NB4 (cell line): Measurements from ENCODE around the gene GSDMA.
"Not testable (repeated sequence)": the region's sequence is repeated elsewhere in the genome, so short reads cannot be mapped to it uniquely, and the experiment has no call there.

ENCODE experiments used
- DNase-seq: peaks from one replicate; pipeline ENCODE4 v3.0.0; 2010; ENCODE audit warnings: low read depth
- H3K4me3 ChIP-seq: one replicate; pipeline ENCODE4 v1.5.1; 2011; ENCODE audit warnings: mild to moderate bottlenecking, low read depth, low read length, moderate library complexity
- MYC ChIP-seq: IDR thresholded peaks from 2 replicates; pipeline ENCODE4 v1.6.1; 2011; ENCODE audit warnings: low read depth, low read length
- POLR2A ChIP-seq: IDR thresholded peaks from 2 replicates; pipeline ENCODE4 v1.6.1; 2011; ENCODE audit warnings: mild to moderate bottlenecking; ENCODE audit not compliant: insufficient read length; ENCODE audit errors: extremely low read depth
- TF ChIP-seq, protein P1 (sequence below): IDR thresholded peaks from one replicate; pipeline ENCODE4 v1.5.1; 2012; ENCODE audit warnings: low read depth, low read length
- TF ChIP-seq, protein P2 (sequence below): IDR thresholded peaks from 2 replicates; pipeline ENCODE4 v1.6.1; 2011; ENCODE audit warnings: low read depth, low read length

The GSDMA gene

DNA sequence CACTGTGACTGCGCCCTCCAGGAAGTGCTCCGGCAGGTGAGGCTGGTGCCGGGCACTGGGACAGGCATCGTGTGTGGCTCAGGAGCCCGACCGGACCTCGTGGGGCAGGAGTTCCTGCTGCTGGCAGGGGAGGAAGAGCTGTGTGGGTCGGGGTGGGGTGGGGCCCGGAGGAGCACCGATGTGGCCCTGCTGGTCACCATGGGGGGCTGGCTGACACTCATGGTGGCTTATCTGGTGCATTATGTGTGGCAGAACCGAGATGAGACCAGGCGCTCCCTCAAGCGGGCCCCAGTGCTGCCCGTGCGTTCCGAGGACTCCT, 18.5 kb upstream of the GSDMA start:
- no peak for DNase-seq
- TF ChIP-seq, protein P1, sequence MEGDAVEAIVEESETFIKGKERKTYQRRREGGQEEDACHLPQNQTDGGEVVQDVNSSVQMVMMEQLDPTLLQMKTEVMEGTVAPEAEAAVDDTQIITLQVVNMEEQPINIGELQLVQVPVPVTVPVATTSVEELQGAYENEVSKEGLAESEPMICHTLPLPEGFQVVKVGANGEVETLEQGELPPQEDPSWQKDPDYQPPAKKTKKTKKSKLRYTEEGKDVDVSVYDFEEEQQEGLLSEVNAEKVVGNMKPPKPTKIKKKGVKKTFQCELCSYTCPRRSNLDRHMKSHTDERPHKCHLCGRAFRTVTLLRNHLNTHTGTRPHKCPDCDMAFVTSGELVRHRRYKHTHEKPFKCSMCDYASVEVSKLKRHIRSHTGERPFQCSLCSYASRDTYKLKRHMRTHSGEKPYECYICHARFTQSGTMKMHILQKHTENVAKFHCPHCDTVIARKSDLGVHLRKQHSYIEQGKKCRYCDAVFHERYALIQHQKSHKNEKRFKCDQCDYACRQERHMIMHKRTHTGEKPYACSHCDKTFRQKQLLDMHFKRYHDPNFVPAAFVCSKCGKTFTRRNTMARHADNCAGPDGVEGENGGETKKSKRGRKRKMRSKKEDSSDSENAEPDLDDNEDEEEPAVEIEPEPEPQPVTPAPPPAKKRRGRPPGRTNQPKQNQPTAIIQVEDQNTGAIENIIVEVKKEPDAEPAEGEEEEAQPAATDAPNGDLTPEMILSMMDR: no peak
- TF ChIP-seq POLR2A: no peak
- TF ChIP-seq, protein P2, sequence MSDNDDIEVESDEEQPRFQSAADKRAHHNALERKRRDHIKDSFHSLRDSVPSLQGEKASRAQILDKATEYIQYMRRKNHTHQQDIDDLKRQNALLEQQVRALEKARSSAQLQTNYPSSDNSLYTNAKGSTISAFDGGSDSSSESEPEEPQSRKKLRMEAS: no peak
- no peak for TF ChIP-seq MYC
- no peak overlapping the region for H3K4me3 ChIP-seq

DNA sequence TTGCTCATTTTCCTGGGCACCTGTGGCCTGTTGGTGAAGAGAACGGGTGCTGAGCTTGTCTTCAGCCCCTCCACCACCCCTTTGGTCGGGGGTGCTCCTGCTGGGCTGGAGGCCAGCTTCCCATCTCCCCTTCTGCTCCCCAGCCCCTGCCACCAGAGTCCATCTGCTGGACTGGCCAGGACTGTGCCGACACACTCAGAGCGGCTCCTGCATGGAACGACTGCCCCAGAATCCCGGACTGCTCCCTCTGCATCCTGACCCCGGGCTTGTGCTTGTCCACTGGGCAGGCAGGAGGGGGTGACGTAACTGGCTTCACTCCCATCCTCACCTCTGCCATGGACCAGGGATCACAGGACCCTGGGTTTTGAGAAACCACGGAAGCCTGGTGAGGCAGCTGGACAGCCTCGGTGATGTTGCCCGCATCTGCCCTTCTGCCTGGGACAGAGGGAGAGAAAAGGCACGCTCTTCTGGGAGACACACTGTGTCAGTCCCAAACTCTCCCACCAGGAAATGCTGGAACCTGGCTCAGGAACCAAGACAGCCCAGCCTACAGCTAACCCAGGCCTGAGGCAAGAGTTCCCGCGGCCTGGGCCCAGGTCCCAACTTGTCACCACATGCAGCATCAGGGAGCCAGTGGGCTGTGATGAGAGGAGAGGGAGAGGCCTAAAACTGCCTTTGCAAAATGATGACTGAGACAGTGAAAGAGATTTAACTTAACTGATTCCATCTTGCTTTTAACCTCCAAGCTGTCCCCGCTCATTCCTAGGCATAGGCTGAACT, 16.1 kb upstream of the GSDMA start:
- TF ChIP-seq, protein P2: no peak
- TF ChIP-seq POLR2A (no peak), MYC (no peak)
- TF ChIP-seq, protein P1: no peak
- DNase-seq: no peak
- H3K4me3 ChIP-seq: no peak overlapping the region

DNA sequence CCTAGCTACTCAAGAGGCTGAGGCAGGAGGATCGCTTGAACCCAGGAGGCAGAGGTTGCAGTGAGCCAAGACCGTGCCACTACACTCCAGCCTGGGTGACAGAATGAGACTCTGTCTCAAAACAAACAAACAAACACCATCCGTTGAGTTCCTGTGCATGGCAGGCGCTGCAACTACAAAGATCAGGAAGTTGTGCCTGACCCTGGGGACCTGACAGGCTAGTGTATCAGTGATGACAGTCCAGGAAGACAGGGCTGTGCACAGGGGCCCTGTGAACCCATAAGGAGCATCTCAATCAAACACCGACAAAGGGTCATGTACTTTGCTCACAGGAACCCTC, 14.3 kb upstream of the GSDMA start:
- DNase-seq: peak; percentile 80
- peak; percentile 17 for TF ChIP-seq POLR2A

DNA sequence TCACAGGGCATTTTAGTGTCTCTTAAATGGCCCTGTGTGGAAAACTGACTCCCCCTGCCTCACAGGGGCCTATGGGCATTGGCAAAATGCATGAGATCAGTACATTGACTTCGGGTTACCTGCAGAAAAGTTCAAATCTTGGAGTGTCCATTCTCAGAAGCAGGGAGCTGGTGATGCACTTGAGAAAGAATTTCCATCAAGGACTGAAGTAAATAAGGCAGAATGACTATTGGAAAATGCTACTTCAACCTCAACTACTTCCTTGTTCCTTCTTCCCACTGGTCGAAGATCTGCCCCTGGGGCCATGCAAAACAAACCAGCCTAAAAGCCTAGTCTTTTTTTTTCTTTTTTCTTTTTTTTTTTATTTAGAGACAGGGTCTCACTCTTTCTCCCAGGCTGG, 13.8 kb upstream of the GSDMA start:
- TF ChIP-seq, protein P2: no peak
- no peak for TF ChIP-seq POLR2A
- no peak for TF ChIP-seq MYC
- TF ChIP-seq, protein P1: no peak
- no peak for DNase-seq
- H3K4me3 ChIP-seq: no peak overlapping the region

More for the DNA sequence above, 14.3 kb upstream of the GSDMA start:
- H3K4me3 ChIP-seq: not testable (repeated sequence)

DNA sequence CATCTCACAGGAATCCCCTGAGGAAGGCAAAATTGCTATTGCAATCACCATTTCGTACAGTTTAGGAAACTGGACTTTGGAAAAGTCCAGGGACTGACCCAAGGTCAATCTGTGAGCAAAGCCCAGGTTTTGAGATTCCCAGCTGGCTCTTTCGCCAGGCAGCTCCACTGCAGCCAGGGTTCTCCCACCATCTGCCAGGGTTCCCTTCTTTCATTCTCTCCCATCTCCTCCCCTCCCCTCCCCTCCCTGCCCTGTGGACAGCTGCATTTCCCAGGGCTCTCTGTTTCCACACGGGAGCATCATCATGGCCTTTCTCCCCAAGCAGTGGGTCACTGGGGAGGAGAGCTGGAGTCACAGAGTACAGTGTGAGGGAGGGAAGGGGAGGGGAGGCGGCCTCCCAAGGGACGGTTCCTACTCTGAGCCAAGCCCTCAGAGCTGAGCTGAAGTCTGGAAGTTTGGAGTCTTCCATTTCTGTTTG, 11.9 kb upstream of the GSDMA start:
- no peak overlapping the region for H3K4me3 ChIP-seq
- peak; percentile 46 for DNase-seq
- TF ChIP-seq POLR2A (no peak), MYC (no peak)
- TF ChIP-seq, protein P2: no peak
- TF ChIP-seq, protein P1: no peak

DNA sequence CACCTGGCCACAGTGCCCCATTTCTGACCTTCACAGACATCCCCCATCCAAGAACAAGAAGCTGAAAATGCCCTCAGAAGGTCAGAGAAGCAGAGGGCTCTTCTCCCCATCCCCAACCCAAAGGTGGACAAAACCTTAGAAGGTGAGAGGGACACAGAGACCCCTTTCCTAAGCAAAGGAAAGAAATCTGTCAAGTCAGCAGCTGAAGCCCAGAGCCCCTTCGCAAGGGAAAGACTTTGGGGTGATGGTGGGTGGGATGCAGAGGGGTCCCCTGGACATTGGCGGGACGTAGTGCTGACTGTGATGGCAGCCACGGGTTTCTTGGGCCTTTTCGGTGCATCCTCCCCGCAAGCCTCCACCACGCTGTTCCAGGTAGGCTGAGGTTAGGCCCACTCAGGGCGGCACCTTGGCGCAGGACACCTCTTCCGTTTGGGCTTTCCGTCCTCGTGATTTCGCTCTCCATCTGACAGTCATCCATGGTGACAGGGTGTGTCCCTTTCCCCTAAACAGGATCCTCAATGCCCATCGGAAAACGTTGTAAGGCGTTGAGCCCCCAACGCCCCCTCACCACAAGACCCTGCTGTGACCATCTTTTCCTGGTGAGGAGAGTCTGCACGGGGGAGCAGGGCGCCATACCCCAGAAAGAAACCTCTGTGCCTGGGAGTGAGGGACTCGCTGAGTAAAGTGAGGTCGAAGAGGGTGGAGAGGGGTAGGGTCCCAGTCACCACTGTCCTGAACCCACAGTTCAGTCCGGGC, 10.7 kb upstream of the GSDMA start:
- no peak for DNase-seq
- TF ChIP-seq, protein P1: no peak

More for the DNA sequence above, 10.7 kb upstream of the GSDMA start:
- H3K4me3 ChIP-seq: peak overlapping the region; percentile 42
